D721Med (cell line): ENCODE data around the gene ZNF579.
A peak's percentile ranks its signal among the peaks of the same experiment; 100 is the strongest.

Source experiments
- DNase-seq: peaks from one replicate; pipeline ENCODE4 v3.0.0; 2011; ENCODE audit warnings: low spot score; ENCODE audit not compliant: insufficient read length
- FAIRE-seq: peaks from 2 replicates; lab custom pipeline; 2011; peaks lifted over from hg19 to GRCh38; lab: Jason Lieb, UNC
- CTCF ChIP-seq: IDR thresholded peaks from 2 replicates; pipeline ENCODE4 v1.5.1; 2012; ENCODE audit warnings: mild to moderate bottlenecking, control low read depth; ENCODE audit not compliant: insufficient read depth; ENCODE audit errors: missing control alignments

Gene ZNF579

GRCh38 chr19:55552206-55552605 is 28.4 kb downstream of the ZNF579 start:
- no peak for FAIRE-seq
- TF ChIP-seq CTCF: no peak
- no peak for DNase-seq

GRCh38 chr19:55550321-55550650 is 30.4 kb downstream of the ZNF579 start:
- DNase-seq: no peak
- no peak for FAIRE-seq
- TF ChIP-seq CTCF: no peak

GRCh38 chr19:55549500-55550320 is 30.9 kb downstream of the ZNF579 start:
- DNase-seq (no peak), FAIRE-seq (no peak)
- TF ChIP-seq CTCF: no peak

GRCh38 chr19:55546822-55547614 is 33.6 kb downstream of the ZNF579 start:
- DNase-seq (peak; percentile 13), FAIRE-seq (no peak)
- TF ChIP-seq CTCF: no peak

GRCh38 chr19:55546011-55546410 is 34.6 kb downstream of the ZNF579 start:
- DNase-seq: no peak
- TF ChIP-seq CTCF: no peak
- no peak for FAIRE-seq

GRCh38 chr19:55545443-55545842 is 35.2 kb downstream of the ZNF579 start, which contains the start of gene SBK3:
Gene SBK3, minus strand, starts transcription at chr19:55545543. Its CDS starts 0 bp downstream, at chr19:55545543.
- no peak for TF ChIP-seq CTCF
- FAIRE-seq (no peak), DNase-seq (no peak)
